Measurements from ENCODE around the gene PTPN11. TPM values are rescaled to one million over a fixed set of nuclear protein-coding genes. Genes with fewer than 3 reads are reported as not detected.
"Not testable (repeated sequence)": the region's sequence is repeated elsewhere in the genome, so short reads cannot be mapped to it uniquely, and the experiment has no call there.

Gene PTPN11
- total and polyA plus RNA-seq, 2 of the 8 experiments (the other 6 are each of a cell fraction or from before 2014, with no cell fraction given), result 28.3 to 133 TPM

- H3K27ac ChIP-seq (ENCODE audit: low read depth, low read length), result not testable (repeated sequence)
These were observed 28.7 kb upstream of the PTPN11 start for GRCh38 chr12:112389922-112390654.

More at GRCh38 chr12:112389922-112390654, 28.7 kb upstream of the PTPN11 start:
- H3K14ac ChIP-seq (ENCODE audit: insufficient read length); H4K8ac ChIP-seq (ENCODE audit: extremely low read depth, insufficient read depth, low read length); H3K27me3 ChIP-seq (replicated peaks in 1 of 4; ENCODE audit: control insufficient read depth in 3 of 4, extremely low read depth in 1 of 4, insufficient read depth in 3 of 4, low read length in 3 of 4); H4K91ac ChIP-seq (replicated peaks; ENCODE audit: insufficient read length, low read length); H2BK120ac ChIP-seq (replicated peaks; ENCODE audit: low read depth, low read length); H2BK12ac ChIP-seq (ENCODE audit: low read depth, low read length); H3K79me2 ChIP-seq (ENCODE audit: control insufficient read depth in 1 of 2, insufficient read depth in 2 of 2, low read length in 2 of 2); H3K9ac ChIP-seq (replicated peaks in 1 of 4; ENCODE audit: extremely low read depth in 1 of 4, low read depth in 3 of 4, low read length in 3 of 4); H3K23me2 ChIP-seq (ENCODE audit: low read depth, low read length); H2BK20ac ChIP-seq (ENCODE audit: low read length); FAIRE-seq; H2AFZ ChIP-seq (ENCODE audit: low read length); H3K4ac ChIP-seq (replicated peaks; ENCODE audit: insufficient read length, low read depth, low read length); H2BK5ac ChIP-seq (ENCODE audit: low read depth, low read length); H3K4me3 ChIP-seq (ENCODE audit: extremely low read depth in 1 of 4, insufficient read depth in 2 of 4, low read depth in 3 of 4, low read length in 4 of 4); H2AK5ac ChIP-seq (ENCODE audit: low read depth, low read length); H3K18ac ChIP-seq (ENCODE audit: extremely low read depth, low read length); H3K79me1 ChIP-seq (ENCODE audit: low read depth, low read length); DNase-seq (ENCODE audit: low read depth in 1 of 2, low spot score in 2 of 2); H3K9me3 ChIP-seq (ENCODE audit: insufficient read depth in 2 of 2, low read depth in 1 of 2, low read length in 1 of 2); POLR2A ChIA-PET (ENCODE audit: partially characterized antibody); H3K56ac ChIP-seq (replicated peaks; ENCODE audit: insufficient read length, low read depth, low read length); H3K4me2 ChIP-seq (ENCODE audit: insufficient read depth in 1 of 2, low read depth in 2 of 2, low read length in 2 of 2); H3K36me3 ChIP-seq (ENCODE audit: control insufficient read depth in 2 of 4, insufficient read depth in 4 of 4, low read length in 3 of 4); H2BK15ac ChIP-seq (ENCODE audit: low read length); H4K5ac ChIP-seq (ENCODE audit: insufficient read length, low read depth, low read length); H3K4me1 ChIP-seq (replicated peaks in 1 of 4; ENCODE audit: control insufficient read depth in 3 of 4, insufficient read depth in 4 of 4, low read length in 3 of 4); H4K20me1 ChIP-seq (replicated peaks in 1 of 2; ENCODE audit: control insufficient read depth in 1 of 2, insufficient read depth in 2 of 2, low read length in 2 of 2); H3K23ac ChIP-seq (ENCODE audit: insufficient read length): not testable (repeated sequence)
- CTCF ChIA-PET (ENCODE audit: partially characterized antibody), result interaction anchor here (0.8 kb wide), 1 partner anchor 129 kb away, joined by 3 read pairs; no protein-coding TSS in a partner anchor
- 81% methylated on average over 3 of the region's 4 CpGs; no CpG with 5 or more reads in 1 of the 2 experiments for WGBS, 2 experiments (ENCODE audit: extremely low coverage in 1 of 2, insufficient coverage in 1 of 2, insufficient read length in 1 of 2, insufficient replicate concordance in 2 of 2, low coverage in 1 of 2, low lambda C conversion rate in 2 of 2, missing lambda C conversion rate in 1 of 2)
